GM20000 (cell line): ENCODE results near the gene C1QTNF8.

ENCODE experiments used
- DNase-seq: peaks from one replicate; pipeline ENCODE4 v3.0.0; 2012; ENCODE audit warnings: low spot score
- CTCF ChIP-seq: IDR thresholded peaks from 2 replicates; pipeline ENCODE4 v1.5.1; 2012; ENCODE audit warnings: mild to moderate bottlenecking, control low read depth; ENCODE audit errors: extremely low read depth, missing control alignments

C1QTNF8 gene

GRCh38 chr16:1082266-1082951, 13.6 kb downstream of the C1QTNF8 start:
- no peak for TF ChIP-seq CTCF
- DNase-seq: no peak

GRCh38 chr16:1081734-1082265, 14.2 kb downstream of the C1QTNF8 start:
- no peak for DNase-seq
- TF ChIP-seq CTCF: no peak

- no peak for TF ChIP-seq CTCF
- DNase-seq: no peak
Observed at GRCh38 chr16:1080801-1081733, 15.0 kb downstream of the C1QTNF8 start.

- no peak for TF ChIP-seq CTCF
- no peak for DNase-seq
Observed at GRCh38 chr16:1079786-1080525, 16.1 kb downstream of the C1QTNF8 start.

- TF ChIP-seq CTCF: no peak
Observed at GRCh38 chr16:1079341-1079740, 16.7 kb downstream of the C1QTNF8 start.

GRCh38 chr16:1078579-1079021, 17.4 kb downstream of the C1QTNF8 start:
- TF ChIP-seq CTCF: no peak
- no peak for DNase-seq

More at GRCh38 chr16:1079341-1079740, 16.7 kb downstream of the C1QTNF8 start:
- no peak for DNase-seq
